HCT116 (cell line): Measurements from ENCODE around the gene CTTNBP2. TPM values are rescaled to one million over a fixed set of nuclear protein-coding genes. Genes with fewer than 3 reads are reported as not detected.

Experiments
- ATAC-seq: fragments of 200-7000 bp; cut with Tn5 transposase; 2 replicates; pipeline ENCODE4 v1.9.1; 2020; ENCODE audit warnings: mild to moderate bottlenecking, moderate library complexity
- BruUV-seq: library from RNA; stranded (reverse); fragments of 400-500 nt; replicated peaks from 2 replicates; lab custom pipeline; 2021; lab: Mats Ljungman, UMichigan
- CTCF ChIA-PET: fragments of 300-600 bp; sonication (Branson Sonifier 250); formaldehyde crosslinking; loops from one replicate; lab custom pipeline; 2021; ENCODE audit warnings: antibody characterized with exemption; lab: Charles Lee
- POLR2A ChIA-PET: fragments of 300-600, 350-600 bp; sonication (Branson Sonifier 250); formaldehyde crosslinking; loops from one replicate; lab custom pipeline; 2021; ENCODE audit warnings: antibody characterized with exemption; lab: Charles Lee
- RAD21 ChIA-PET, 2 experiments: fragments of 300-600 bp; sonication (Branson Sonifier 250); formaldehyde crosslinking; loops; one replicate each; lab custom pipeline; 2023; ENCODE audit warnings: low total read pairs in 2 of 2; ENCODE audit not compliant: uncharacterized antibody in 2 of 2, unreplicated experiment in 2 of 2, low non-redundant PET in 1 of 2; lab: Charles Lee
- DNase-seq: peaks from one replicate; pipeline ENCODE4 v3.0.0-alpha.2; 2010; ENCODE audit warnings: low read depth, low spot score
- H2AFZ ChIP-seq: fragments of 200-600 bp; shearing (Covaris generic), sonication (generic); 2 replicates; pipeline ENCODE4 v1.6.1; 2017; ENCODE audit warnings: low read depth, mixed run types, mixed read lengths, antibody characterized with exemption, low read length; ENCODE audit not compliant: poor library complexity, severe bottlenecking
- H3K27ac ChIP-seq: 2 replicates; pipeline ENCODE4 v1.5.1; 2012; ENCODE audit warnings: low read depth, low read length
- H3K27me3 ChIP-seq: fragments of 200-600 bp; sonication (generic); 2 replicates; pipeline ENCODE4 v1.6.1; 2016; ENCODE audit warnings: mixed run types, low read length, mixed read lengths; ENCODE audit not compliant: insufficient read depth
- H3K36me3 ChIP-seq, 2 experiments: fragments of 200-500 bp in 1 of 2; fragments of 200-600 bp in 1 of 2; sonication (Bioruptor generic) in 1 of 2; sonication (generic) in 1 of 2; 2 replicates each; pipeline versions ENCODE4 v1.5.1 to v1.6.1; 2014 to 2016; ENCODE audit warnings: low read length in 2 of 2, inconsistent platforms in 1 of 2, mixed read lengths in 1 of 2, mixed run types in 1 of 2; ENCODE audit not compliant: insufficient read depth in 2 of 2, control insufficient read depth in 1 of 2
- H3K4me1 ChIP-seq, 2 experiments: fragments of 200-600 bp in 1 of 2; sonication (generic) in 1 of 2; 2 replicates each; pipeline versions ENCODE4 v1.5.1 to v1.6.1; 2012 to 2017; ENCODE audit warnings: low read length in 2 of 2, inconsistent platforms in 1 of 2, mild to moderate bottlenecking in 1 of 2, mixed read lengths in 1 of 2, mixed run types in 1 of 2, moderate library complexity in 1 of 2; ENCODE audit not compliant: insufficient read depth in 2 of 2, control insufficient read depth in 1 of 2
- H3K4me2 ChIP-seq: fragments of 200-600 bp; sonication (generic); 2 replicates; pipeline ENCODE4 v1.6.1; 2017; ENCODE audit warnings: mixed run types, low read length, mixed read lengths
- H3K4me3 ChIP-seq, 2 experiments: fragments of 200-600 bp in 1 of 2; sonication (generic) in 1 of 2; replicated peaks in 1 of 2; 2 replicates each; pipeline ENCODE4 v1.5.1; 2011 to 2016; ENCODE audit warnings: low read length in 2 of 2, control low read depth in 1 of 2, low read depth in 1 of 2, mild to moderate bottlenecking in 1 of 2, mixed read lengths in 1 of 2, mixed run types in 1 of 2
- H3K79me2 ChIP-seq: fragments of 200-600 bp; sonication (generic); 2 replicates; pipeline ENCODE4 v1.6.1; 2017; ENCODE audit warnings: mild to moderate bottlenecking, mixed run types, low read length, moderate library complexity, mixed read lengths; ENCODE audit not compliant: insufficient read depth
- H3K9ac ChIP-seq: fragments of 200-600 bp; sonication (generic); 2 replicates; pipeline ENCODE4 v1.6.1; 2016; ENCODE audit warnings: low read length, mixed read lengths
- H3K9me2 ChIP-seq: fragments of 200-600 bp; sonication (generic), shearing (Covaris generic); 2 replicates; pipeline ENCODE4 v1.6.1; 2017; ENCODE audit warnings: mixed run types, mild to moderate bottlenecking, moderate library complexity; ENCODE audit not compliant: insufficient read depth
- H3K9me3 ChIP-seq, 2 experiments: fragments of 200-500 bp in 1 of 2; fragments of 200-600 bp in 1 of 2; sonication (Bioruptor generic) in 1 of 2; sonication (generic) in 1 of 2; 2 replicates each; pipeline ENCODE4 v1.6.1; 2014 to 2017; ENCODE audit warnings: low read length in 2 of 2, mixed read lengths in 2 of 2, inconsistent platforms in 1 of 2, low read depth in 1 of 2, mild to moderate bottlenecking in 1 of 2, mixed run types in 1 of 2, moderate library complexity in 1 of 2; ENCODE audit not compliant: control insufficient read depth in 1 of 2, insufficient read depth in 1 of 2
- H4K20me1 ChIP-seq: fragments of 200-600 bp; sonication (generic), shearing (Covaris generic); 2 replicates; pipeline ENCODE4 v1.6.1; 2017; ENCODE audit warnings: mixed run types, mild to moderate bottlenecking, moderate library complexity; ENCODE audit not compliant: insufficient read depth
- CBX3 ChIP-seq: IDR thresholded peaks from 2 replicates; pipeline ENCODE4 v1.6.1; 2012; ENCODE audit warnings: low read depth
- CEBPB ChIP-seq: IDR thresholded peaks from 2 replicates; pipeline ENCODE4 v1.6.1; 2012; ENCODE audit warnings: low read depth
- CTCF ChIP-seq, 3 experiments: fragments of 200-600 bp in 1 of 3; sonication (generic) in 1 of 3; IDR thresholded peaks in 2 of 3; conservative IDR thresholded peaks in 1 of 3; 2 replicates each; pipeline ENCODE4 v1.5.1; 2012 to 2017; ENCODE audit warnings: low read depth in 2 of 3, low read length in 2 of 3, antibody characterized with exemption in 1 of 3, borderline replicate concordance in 1 of 3, control low read depth in 1 of 3, mild to moderate bottlenecking in 1 of 3, mixed read lengths in 1 of 3, mixed run types in 1 of 3, moderate library complexity in 1 of 3; ENCODE audit not compliant: insufficient read depth in 1 of 3
- EGR1 ChIP-seq: IDR thresholded peaks from 2 replicates; pipeline ENCODE4 v1.6.1; 2012; ENCODE audit warnings: low read depth
- ELF1 ChIP-seq: IDR thresholded peaks from 2 replicates; pipeline ENCODE4 v1.6.1; 2012; ENCODE audit warnings: low read depth, borderline replicate concordance
- EZH2 ChIP-seq: fragments of 200-600 bp; sonication (generic); IDR thresholded peaks from 2 replicates; pipeline ENCODE4 v1.6.1; 2017; ENCODE audit warnings: antibody characterized with exemption, mixed run types
- EZH2phosphoT487 ChIP-seq: fragments of 200-600 bp; IDR thresholded peaks from 2 replicates; pipeline ENCODE4 v1.6.1; 2018; ENCODE audit warnings: antibody characterized with exemption, borderline replicate concordance
- FOSL1 ChIP-seq: IDR thresholded peaks from 2 replicates; pipeline ENCODE4 v1.6.1; 2012; ENCODE audit warnings: low read depth
- JUND ChIP-seq: IDR thresholded peaks from 2 replicates; pipeline ENCODE4 v1.6.1; 2012
- POLR2A ChIP-seq: IDR thresholded peaks from 2 replicates; pipeline ENCODE4 v1.7.0; 2011; ENCODE audit warnings: borderline replicate concordance; ENCODE audit not compliant: insufficient read depth, insufficient read length; ENCODE audit errors: extremely low read depth
- POLR2AphosphoS5 ChIP-seq: IDR thresholded peaks from 2 replicates; pipeline ENCODE4 v1.6.1; 2011; ENCODE audit warnings: mild to moderate bottlenecking, low read depth, low read length, moderate library complexity
- RAD21 ChIP-seq: IDR thresholded peaks from 2 replicates; pipeline ENCODE4 v1.6.1; 2012; ENCODE audit warnings: low read depth, mild to moderate bottlenecking
- SIN3A ChIP-seq: IDR thresholded peaks from 2 replicates; pipeline ENCODE4 v1.6.1; 2012; ENCODE audit warnings: low read depth
- SP1 ChIP-seq: IDR thresholded peaks from 2 replicates; pipeline ENCODE4 v1.6.1; 2012; ENCODE audit warnings: low read depth
- TCF7L2 ChIP-seq: IDR thresholded peaks from 2 replicates; pipeline ENCODE4 v1.7.0; 2011; ENCODE audit warnings: borderline replicate concordance, inconsistent platforms; ENCODE audit not compliant: insufficient read depth, insufficient read length; ENCODE audit errors: extremely low read depth
- ZFX ChIP-seq: fragments of 450-650 bp; IDR thresholded peaks from 2 replicates; pipeline ENCODE4 v1.6.1; 2017
- ZNF274 ChIP-seq: fragments of 200-500 bp; sonication (Bioruptor generic); IDR thresholded peaks from 2 replicates; pipeline ENCODE4 v1.6.1; 2014; ENCODE audit warnings: mild to moderate bottlenecking, low read depth, low read length, inconsistent platforms
- intact Hi-C: fragments of 100-400 bp; cut with micrococcal nuclease; formaldehyde crosslinking; loops from 2 replicates; pipeline ENCODE4 v1.10.0; 2022
- total RNA-seq: library from RNA; stranded (reverse); gene quantifications from one replicate; pipeline ENCODE4 v1.2.1, GENCODE V29; 2021; ENCODE audit not compliant: unreplicated experiment
- TF ChIP-seq, protein P1 (sequence below): IDR thresholded peaks from 2 replicates; pipeline ENCODE4 v1.6.1; 2012
- TF ChIP-seq, protein P2 (sequence below): IDR thresholded peaks from 2 replicates; pipeline ENCODE4 v1.6.1; 2011; ENCODE audit warnings: mild to moderate bottlenecking, low read length, moderate library complexity; ENCODE audit not compliant: insufficient replicate concordance; ENCODE audit errors: extremely low read depth

CTTNBP2 gene
- total RNA-seq, 1 experiment from 2014 or later: 5.4 TPM

DNA sequence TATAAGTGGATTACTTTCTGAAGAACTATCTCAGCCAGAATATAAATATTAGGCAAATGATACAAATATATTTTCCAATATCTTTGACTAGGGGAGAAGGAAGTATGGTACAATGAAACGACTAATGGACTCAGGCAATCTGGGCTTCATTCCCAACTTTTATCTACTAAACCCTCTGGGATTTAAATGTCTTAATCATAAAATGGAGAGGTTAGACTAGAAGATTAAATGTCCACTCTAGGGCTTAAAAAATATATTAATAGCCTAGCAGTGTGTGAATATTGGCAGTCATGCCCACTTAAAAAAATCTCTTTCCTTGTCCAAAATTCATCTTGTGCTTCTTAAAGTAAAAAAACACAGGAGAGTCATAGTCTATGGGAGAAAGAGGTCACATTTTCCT is 98.3 kb downstream of the CTTNBP2 start:
- Histone ChIP-seq H3K79me2 (no peaks in the 10 kb centered on the region), H3K9ac (no peak overlapping the region), H3K4me3 (no peak overlapping the region), H2AFZ (no peak overlapping the region), H3K27ac (no peak overlapping the region), H3K36me3 (no peaks in the 10 kb centered on the region), H3K9me2 (no peaks in the 10 kb centered on the region), H3K4me1 (no peaks in the 10 kb centered on the region), H3K9me3 (no peaks in the 10 kb centered on the region), H4K20me1 (no peaks in the 10 kb centered on the region), H3K4me2 (no peak overlapping the region), H3K27me3 (no peaks in the 10 kb centered on the region)
- DNase-seq (no peak), ATAC-seq (no peak)
- ChIA-PET CTCF (no interaction called here), RAD21 (no interaction called here), POLR2A (no interaction called here)
- TF ChIP-seq, protein P1, sequence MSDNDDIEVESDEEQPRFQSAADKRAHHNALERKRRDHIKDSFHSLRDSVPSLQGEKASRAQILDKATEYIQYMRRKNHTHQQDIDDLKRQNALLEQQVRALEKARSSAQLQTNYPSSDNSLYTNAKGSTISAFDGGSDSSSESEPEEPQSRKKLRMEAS: no peak
- TF ChIP-seq ZNF274 (no peak), ZFX (no peak), CEBPB (no peak), POLR2A (no peak), JUND (no peak), RAD21 (no peak), POLR2AphosphoS5 (no peak), SIN3A (no peak), EZH2phosphoT487 (no peak), CBX3 (no peak), CTCF (IDR thresholded peaks at IDR 0.05 in 2 of 3, conservative IDR thresholded peaks at IDR 0.05 in 1 of 3; ENCODE audit: borderline replicate concordance in 1 of 3, insufficient read depth in 1 of 3, low read depth in 2 of 3, low read length in 2 of 3) (no peak), EZH2 (no peak), TCF7L2 (no peak), SP1 (no peak), EGR1 (no peak), FOSL1 (no peak), ELF1 (no peak)
- TF ChIP-seq, protein P2, sequence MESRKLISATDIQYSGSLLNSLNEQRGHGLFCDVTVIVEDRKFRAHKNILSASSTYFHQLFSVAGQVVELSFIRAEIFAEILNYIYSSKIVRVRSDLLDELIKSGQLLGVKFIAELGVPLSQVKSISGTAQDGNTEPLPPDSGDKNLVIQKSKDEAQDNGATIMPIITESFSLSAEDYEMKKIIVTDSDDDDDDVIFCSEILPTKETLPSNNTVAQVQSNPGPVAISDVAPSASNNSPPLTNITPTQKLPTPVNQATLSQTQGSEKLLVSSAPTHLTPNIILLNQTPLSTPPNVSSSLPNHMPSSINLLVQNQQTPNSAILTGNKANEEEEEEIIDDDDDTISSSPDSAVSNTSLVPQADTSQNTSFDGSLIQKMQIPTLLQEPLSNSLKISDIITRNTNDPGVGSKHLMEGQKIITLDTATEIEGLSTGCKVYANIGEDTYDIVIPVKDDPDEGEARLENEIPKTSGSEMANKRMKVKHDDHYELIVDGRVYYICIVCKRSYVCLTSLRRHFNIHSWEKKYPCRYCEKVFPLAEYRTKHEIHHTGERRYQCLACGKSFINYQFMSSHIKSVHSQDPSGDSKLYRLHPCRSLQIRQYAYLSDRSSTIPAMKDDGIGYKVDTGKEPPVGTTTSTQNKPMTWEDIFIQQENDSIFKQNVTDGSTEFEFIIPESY: no peak
- intact Hi-C loops: no loop called here
- no TSS peak for BruUV-seq
